ENCODE measurements around the gene TBC1D3B.
"Not testable (repeated sequence)": the region's sequence is repeated elsewhere in the genome, so short reads cannot be mapped to it uniquely, and the experiment has no call there.

The TBC1D3B gene

GRCh38 chr17:36168836-36169235 lies 7.6 kb downstream of the TBC1D3B start:
- not testable (repeated sequence) for DNase-seq

DNA sequence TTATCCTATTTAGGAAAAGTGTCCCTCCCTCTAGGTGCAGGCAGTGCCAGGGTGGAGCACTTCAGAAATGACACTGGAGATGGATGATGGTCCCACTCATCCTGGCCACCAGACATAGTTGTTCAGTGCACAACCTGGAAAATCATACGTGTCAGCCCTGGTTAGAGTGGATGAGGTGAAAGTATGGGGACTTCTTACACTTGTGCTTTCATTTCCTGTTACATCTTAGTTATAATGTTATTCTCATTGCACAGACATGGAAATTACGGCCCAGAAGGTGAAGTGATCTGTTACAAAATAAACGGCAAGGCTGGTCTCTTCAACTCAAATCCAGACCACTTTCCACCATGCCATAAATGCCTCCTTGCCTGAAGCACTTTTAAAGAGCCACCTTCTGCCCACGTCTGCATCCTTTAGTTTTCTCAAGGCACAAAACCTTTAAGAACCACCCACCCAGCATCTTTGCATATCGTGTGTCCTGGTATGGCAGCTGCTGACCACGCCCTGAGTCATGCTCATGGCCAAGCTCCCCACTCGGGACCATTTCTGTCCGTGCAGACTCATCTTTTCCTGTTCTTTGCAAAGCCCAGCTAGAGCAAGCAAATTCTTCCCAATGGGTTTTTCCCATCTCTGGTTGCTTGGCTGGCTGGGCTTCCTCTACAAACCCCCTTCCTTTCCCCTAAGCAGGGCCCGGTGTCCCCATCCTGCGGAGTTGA lies 22.4 kb downstream of the TBC1D3B start:
- no peak for DNase-seq

- no peak for DNase-seq
Observed at GRCh38 chr17:36152639-36153120, 23.8 kb downstream of the TBC1D3B start.

DNA sequence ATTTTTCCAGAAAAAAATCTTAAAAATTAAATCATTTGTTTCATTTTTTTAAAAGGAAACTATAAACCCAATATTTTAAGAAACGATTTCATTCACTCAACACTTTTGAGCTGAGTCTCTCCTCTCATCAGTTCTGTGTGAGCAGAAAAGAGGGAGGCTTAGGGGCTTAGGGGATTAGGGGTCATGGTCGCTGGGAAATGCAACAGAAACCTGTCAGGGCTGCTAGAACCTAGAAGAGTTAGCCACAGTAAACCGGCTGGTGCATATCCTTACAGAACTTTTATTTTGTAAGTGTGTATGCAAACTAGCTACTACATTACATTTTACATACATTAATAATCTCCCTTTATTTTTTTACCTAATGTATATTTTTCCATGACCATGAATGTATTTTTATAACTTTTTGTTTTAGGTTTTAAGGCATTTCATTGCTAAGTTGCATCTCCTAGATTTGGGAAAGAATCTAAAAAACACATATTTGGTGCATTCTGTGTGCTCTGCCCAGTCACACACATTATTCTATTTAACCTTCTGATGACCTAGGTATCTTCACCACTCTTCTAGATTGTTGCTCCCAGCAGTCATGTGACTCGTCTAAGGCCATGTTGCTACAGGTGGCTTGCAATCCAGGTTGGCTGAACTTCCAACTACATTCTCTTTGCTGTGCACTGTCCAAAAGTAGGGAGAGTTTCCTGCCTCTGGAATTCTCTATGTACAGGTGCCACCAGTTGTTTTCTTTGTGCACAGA lies 24.4 kb downstream of the TBC1D3B start:
- DNase-seq, result no peak

DNA sequence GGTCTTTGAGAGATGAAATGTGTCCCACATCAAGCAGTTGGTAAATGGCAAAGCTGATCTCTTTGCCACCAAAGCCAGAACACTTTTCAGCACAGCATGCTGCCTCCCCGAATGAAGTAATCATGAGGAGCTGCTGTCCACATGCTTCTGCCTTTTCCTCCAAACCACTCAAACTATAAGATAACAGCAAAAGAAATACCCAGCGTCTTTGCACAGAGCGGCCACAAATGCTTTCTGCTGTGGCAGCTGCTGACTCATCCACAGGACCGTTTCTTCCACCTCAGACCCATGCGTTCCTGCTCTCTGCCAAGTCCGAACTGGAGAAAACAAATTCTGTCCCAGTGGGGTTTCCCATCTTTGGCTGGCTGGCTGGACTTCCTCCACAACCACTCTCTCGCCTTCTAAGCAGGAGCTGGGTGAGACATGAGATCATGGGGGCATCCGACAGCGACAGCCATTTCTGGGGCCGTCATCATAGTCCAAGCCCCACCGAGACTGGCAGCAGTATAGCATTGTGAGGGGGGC lies 27.1 kb downstream of the TBC1D3B start:
- no peak for DNase-seq

GRCh38 chr17:36148559-36149295 lies 27.7 kb downstream of the TBC1D3B start:
- peak; percentile 1 to 64 (median 22) for DNase-seq

- no peak for DNase-seq
Observed at GRCh38 chr17:36147601-36148000, 28.8 kb downstream of the TBC1D3B start.

DNA sequence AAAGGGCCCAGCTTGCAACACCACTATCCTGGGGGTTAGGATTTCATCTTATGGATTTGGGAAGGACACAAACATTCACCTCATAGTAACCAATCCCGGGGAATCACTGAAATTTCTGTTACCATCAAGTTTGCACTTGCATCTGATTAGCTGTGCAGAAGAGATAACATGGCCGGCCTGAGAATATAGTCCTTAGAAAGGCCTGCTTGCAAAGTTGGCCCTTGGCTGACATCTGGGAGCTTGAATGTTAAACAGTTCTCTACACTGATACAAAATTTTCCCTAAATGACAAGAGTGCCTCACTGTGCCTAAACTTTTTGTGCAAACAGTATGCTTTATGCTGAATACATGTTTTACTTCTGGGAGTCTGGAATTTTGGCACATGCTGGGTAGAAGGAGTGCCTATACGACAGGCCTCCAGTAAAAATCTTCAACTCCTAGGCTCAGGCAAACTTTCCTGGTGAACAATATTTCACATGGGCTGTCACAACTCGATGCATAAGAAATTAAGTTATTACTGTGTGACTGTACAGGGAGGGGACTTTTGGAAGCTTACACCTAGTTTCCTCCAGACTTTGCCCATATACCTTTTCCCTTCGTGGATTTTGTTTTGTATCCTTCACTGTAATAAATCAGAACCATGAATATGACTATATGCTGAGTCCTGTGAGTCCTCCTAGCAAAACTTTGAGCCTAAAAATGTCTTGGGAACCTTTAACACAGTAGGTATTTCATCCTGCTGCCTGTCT lies 31.3 kb downstream of the TBC1D3B start:
- no peak for DNase-seq

DNA sequence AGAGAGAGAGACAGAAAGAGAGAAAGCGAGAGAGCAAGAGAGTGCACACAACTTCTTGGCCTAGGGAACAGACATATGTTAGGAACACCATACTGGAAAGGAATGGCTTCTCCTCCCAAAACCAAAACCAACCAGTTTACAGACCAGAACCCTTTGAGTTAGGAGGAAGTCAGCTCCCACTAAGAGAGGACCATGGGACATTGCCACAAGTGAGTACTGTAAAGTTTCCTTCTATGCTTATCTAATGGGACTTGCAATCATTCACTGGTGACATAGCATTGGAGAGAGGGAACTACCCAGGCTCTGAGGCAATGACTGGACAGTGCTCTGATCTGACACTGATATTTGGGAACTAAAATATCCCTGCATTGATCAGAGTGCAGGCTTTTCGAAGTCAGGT lies 32.4 kb downstream of the TBC1D3B start:
- DNase-seq, result no peak

- DNase-seq, result no peak
Observed at GRCh38 chr17:36142806-36143205, 33.6 kb downstream of the TBC1D3B start.

GRCh38 chr17:36142235-36142634 lies 34.2 kb downstream of the TBC1D3B start:
- no peak for DNase-seq

- no peak for DNase-seq
Observed at GRCh38 chr17:36136439-36136838, 40.0 kb downstream of the TBC1D3B start.

- DNase-seq, result no peak
Observed at GRCh38 chr17:36136036-36136435, 40.4 kb downstream of the TBC1D3B start.

GRCh38 chr17:36135465-36135864 lies 41.0 kb downstream of the TBC1D3B start:
- DNase-seq, result no peak

DNA sequence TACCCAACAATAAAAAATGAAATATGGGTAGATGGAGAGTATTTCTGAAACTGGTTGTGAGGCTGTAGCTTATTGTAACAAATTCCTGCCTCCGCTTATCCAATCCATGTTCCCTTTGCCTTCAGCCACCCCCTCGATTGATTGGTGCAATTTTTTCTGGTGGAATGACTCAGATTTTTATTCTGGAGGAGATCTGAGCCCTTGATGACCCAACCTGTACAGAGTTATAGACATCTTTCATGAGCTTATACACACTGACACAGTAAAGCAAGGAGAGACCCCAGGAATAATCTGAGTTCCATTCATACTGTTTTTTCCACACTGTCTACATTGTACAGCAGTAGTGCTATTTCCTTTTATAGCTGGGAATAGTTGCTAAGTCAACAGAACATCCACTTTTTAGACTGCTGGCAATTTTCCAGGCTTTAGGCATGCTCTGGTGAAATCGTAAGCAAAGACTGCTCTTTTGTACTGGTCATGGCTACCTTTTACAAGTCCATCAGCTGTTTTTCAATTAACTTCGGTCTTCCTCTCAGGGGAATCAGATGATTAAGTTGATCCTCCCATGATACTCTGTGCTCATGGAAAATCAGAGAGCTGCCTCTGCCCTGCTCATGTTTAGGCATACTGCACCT lies 42.7 kb downstream of the TBC1D3B start:
- no peak for DNase-seq

DNA sequence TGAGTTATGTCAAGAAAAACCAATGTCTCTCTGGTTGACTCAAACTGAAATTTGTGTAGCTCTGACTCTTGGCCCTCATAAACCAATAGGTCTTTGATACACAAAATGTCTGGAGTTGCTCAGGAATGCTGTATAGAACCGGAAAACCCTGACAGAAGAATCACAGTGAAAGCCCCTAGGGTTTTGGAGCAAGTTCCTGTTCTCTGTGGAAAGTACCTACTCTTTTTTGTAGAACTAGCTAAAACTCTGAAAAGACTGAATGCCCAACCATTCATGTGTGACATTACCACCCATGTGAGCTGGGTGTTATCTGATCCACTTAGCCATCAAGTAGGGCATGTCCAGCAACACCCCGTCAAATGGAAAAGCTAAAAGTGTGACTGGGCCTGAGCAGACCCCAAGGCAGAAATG lies 44.0 kb downstream of the TBC1D3B start:
- DNase-seq, result no peak

- DNase-seq, result no peak
Observed at GRCh38 chr17:36131931-36132330, 44.5 kb downstream of the TBC1D3B start.

- DNase-seq, result no peak
Observed at GRCh38 chr17:36131421-36131820, 45.0 kb downstream of the TBC1D3B start.

DNA sequence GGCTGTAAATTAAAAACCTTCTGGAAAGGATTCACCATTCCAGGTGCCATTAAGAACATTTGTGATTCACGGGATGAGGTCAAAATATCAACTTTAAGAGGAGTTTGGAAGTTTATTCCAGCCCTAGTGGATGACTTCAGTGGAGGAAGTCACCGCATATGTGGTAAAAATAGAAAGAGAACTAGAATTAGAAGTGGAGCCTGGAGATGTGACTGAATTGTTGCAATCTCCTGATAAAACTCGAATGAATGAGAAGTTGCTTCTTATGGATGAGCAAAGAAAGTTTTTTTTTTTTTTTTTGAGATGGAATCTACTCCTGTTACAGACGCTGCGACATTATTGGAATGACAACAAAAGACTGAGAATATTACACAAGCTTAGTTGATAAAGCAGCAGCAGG lies 46.1 kb downstream of the TBC1D3B start:
- DNase-seq, result no peak

GRCh38 chr17:36129616-36130015 lies 46.8 kb downstream of the TBC1D3B start:
- DNase-seq, result no peak

DNA sequence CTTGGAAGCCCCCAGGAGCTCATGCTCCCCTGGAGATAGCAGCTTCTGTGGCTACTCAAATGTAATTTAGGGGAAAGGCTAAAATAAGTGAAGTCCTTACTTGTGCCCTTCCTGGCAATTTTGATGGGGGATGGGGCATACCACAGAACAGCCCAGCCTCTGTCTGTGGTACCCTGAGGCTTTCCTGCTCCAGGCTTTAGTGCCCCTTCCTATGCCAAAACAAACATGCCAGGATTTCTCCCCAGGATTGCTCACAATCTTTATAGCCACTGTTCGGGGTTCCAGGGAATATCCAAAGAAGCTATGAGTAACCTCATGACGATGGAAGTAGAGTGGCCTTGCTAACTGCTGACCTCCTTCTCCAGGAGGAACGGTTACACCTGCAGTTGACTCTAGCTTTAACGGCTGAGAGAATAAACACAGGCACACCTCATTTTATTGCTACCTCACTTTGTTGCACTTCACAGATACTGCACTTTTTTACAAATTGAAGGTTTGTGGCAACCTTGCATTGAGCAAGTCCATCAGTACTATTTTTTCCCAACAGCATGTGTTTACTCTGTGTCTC lies 47.9 kb downstream of the TBC1D3B start:
- DNase-seq, result no peak

DNA sequence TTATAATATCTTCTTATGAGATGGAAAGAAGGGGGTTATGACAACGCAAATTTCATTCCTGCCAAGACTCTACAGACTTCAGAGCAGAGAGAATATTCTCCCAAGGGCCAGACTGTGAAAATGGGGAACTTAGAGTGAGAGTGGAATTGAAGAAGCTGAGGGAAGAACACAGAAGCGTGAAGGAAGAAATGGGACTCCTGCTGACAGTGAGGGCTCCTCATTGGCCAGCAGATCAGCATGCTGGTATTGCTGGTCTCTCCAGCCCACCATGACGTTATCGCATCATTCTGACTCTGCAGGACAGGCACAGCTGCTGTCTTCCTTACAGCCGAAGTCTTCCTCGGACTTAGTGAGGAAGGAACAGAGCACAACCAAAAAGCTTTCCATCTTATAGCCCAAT lies 48.5 kb downstream of the TBC1D3B start:
- DNase-seq, result no peak

Measured in stimulated activated naive CD4-positive, alpha-beta T cell (primary cell).